ENCODE data around the gene MAP3K6. TPM values are rescaled to one million over a fixed set of nuclear protein-coding genes. Genes with fewer than 3 reads are reported as not detected.

The MAP3K6 gene
- total and polyA plus RNA-seq, 2 of the 13 experiments (the other 11 are each of a cell fraction or from before 2014, with no cell fraction given) = 2.7 to 3.2 TPM

- no peak for TF ChIP-seq BCL3 (CRISPR knock-in tag; IDR thresholded peaks at IDR 0.05)
- TF ChIP-seq ZHX1 (CRISPR knock-in tag; IDR thresholded peaks at IDR 0.05; ENCODE audit: low read depth) = peak; percentile 63; the same call in 1 of the 2 replicates
- TF ChIP-seq ONECUT2 (CRISPR knock-in tag; IDR thresholded peaks at IDR 0.05) = no peak; the same call in 1 of the 2 replicates
- TF ChIP-seq ZNF552 (CRISPR knock-in tag; IDR thresholded peaks at IDR 0.05; ENCODE audit: borderline replicate concordance) = no peak
- peak; percentile 66 for TF ChIP-seq AGO2 (optimal IDR thresholded peaks at IDR 0.05; ENCODE audit: low read depth, low read length)
- 0 out of 2 replicates have a peak, but pooled peaks have one; percentile 41 for TF ChIP-seq SP4 (CRISPR knock-in tag; IDR thresholded peaks at IDR 0.05)
- peak; percentile 16; the same call in 1 of the 2 replicates for TF ChIP-seq TFDP2 (CRISPR knock-in tag; IDR thresholded peaks at IDR 0.05)
- TF ChIP-seq ZNF879 (CRISPR knock-in tag; IDR thresholded peaks at IDR 0.05) = no peak
- peak; percentile 60 for TF ChIP-seq KDM2A (CRISPR knock-in tag; IDR thresholded peaks at IDR 0.05; ENCODE audit: borderline replicate concordance, low read depth)
- TF ChIP-seq ZNF616 (CRISPR knock-in tag; IDR thresholded peaks at IDR 0.05; ENCODE audit: low read depth) = peak; percentile 66; the same call in 1 of the 2 replicates
- TF ChIP-seq EP300 (IDR thresholded peaks at IDR 0.05; ENCODE audit: low read depth in 2 of 2, low read length in 2 of 2) = no peak
- 0 out of 2 replicates have a peak, but pooled peaks have one; percentile 19 for TF ChIP-seq EP300 (CRISPR knock-in tag; IDR thresholded peaks at IDR 0.05; ENCODE audit: borderline replicate concordance)
- TF ChIP-seq ZSCAN25 (CRISPR knock-in tag; IDR thresholded peaks at IDR 0.05) = peak; percentile 51; the same call in 1 of the 2 replicates
- TF ChIP-seq MXD3 (CRISPR knock-in tag; IDR thresholded peaks at IDR 0.05) = peak; percentile 55; the same call in 1 of the 2 replicates
- TF ChIP-seq GMEB1 (CRISPR knock-in tag; IDR thresholded peaks at IDR 0.05; ENCODE audit: borderline replicate concordance) = peak; percentile 15; the same call in 1 of the 2 replicates
- TF ChIP-seq TRIM22 (IDR thresholded peaks at IDR 0.05) = no peak
- TF ChIP-seq BATF2 (CRISPR knock-in tag; IDR thresholded peaks at IDR 0.05) = 0 out of 2 replicates have a peak, but pooled peaks have one; percentile 32
- TF ChIP-seq ETV5 (CRISPR knock-in tag; IDR thresholded peaks at IDR 0.05; ENCODE audit: borderline replicate concordance) = peak; percentile 37
Observed at GRCh38 chr1:27342778-27343638, 23.8 kb downstream of the MAP3K6 start (continued).
